Loucy (cell line): ENCODE measurements around the gene RPS6KA2.

Source experiments
- EZH2phosphoT487 ChIP-seq: fragments of 200-600 bp; IDR thresholded peaks from 2 replicates; pipeline ENCODE4 v1.6.1; 2018; ENCODE audit warnings: antibody characterized with exemption, mild to moderate bottlenecking, moderate library complexity, borderline replicate concordance
- TF ChIP-seq, protein P1 (sequence below): fragments of 200-600 bp; sonication (generic); conservative IDR thresholded peaks from 2 replicates; pipeline ENCODE4 v1.5.1; 2014; ENCODE audit warnings: mild to moderate bottlenecking, antibody characterized with exemption, low read length

DNA sequence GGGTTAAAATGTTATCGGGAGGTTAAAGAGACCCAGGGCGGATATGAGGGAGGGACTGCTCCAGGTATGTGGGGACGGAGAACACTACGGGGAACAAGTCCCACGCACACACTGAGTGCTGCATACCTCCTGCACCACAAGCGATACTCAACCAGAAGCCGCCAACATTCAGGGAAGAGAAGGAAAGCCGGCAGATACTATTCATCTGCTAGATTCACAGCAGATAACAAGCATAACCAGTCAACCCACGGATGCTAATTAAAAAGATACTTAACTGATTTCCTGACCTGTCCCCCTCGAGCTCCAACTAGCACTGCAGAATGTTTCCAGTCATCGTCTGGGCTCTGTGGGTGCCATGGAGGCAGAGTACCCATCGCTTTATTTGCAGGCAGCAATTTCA lies 45.1 kb upstream of the RPS6KA2 start:
- TF ChIP-seq, protein P1, sequence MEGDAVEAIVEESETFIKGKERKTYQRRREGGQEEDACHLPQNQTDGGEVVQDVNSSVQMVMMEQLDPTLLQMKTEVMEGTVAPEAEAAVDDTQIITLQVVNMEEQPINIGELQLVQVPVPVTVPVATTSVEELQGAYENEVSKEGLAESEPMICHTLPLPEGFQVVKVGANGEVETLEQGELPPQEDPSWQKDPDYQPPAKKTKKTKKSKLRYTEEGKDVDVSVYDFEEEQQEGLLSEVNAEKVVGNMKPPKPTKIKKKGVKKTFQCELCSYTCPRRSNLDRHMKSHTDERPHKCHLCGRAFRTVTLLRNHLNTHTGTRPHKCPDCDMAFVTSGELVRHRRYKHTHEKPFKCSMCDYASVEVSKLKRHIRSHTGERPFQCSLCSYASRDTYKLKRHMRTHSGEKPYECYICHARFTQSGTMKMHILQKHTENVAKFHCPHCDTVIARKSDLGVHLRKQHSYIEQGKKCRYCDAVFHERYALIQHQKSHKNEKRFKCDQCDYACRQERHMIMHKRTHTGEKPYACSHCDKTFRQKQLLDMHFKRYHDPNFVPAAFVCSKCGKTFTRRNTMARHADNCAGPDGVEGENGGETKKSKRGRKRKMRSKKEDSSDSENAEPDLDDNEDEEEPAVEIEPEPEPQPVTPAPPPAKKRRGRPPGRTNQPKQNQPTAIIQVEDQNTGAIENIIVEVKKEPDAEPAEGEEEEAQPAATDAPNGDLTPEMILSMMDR, result no peak
- no peak for TF ChIP-seq EZH2phosphoT487
